Measurements from ENCODE around the gene LCP1. TPM values are rescaled to one million over a fixed set of nuclear protein-coding genes. Genes with fewer than 3 reads are reported as not detected.

Gene LCP1
- total and polyA plus RNA-seq, 2 of the 13 experiments (the other 11 are each of a cell fraction or from before 2014, with no cell fraction given), result 1.6 TPM

GRCh38 chr13:46109451-46109850 is 72.5 kb downstream of the LCP1 start (continued):
- TF ChIP-seq ZNF354B (CRISPR knock-in tag; IDR thresholded peaks at IDR 0.05) (no peak), KDM5A (IDR thresholded peaks at IDR 0.05; ENCODE audit: borderline replicate concordance, low read length) (peak; percentile 23; the same call in 1 of the 2 replicates), HOXA9 (CRISPR knock-in tag; IDR thresholded peaks at IDR 0.05; ENCODE audit: borderline replicate concordance) (no peak), JARID2 (CRISPR knock-in tag; IDR thresholded peaks at IDR 0.05; ENCODE audit: insufficient replicate concordance) (no peak), BRCA1 (CRISPR knock-in tag; IDR thresholded peaks at IDR 0.05) (no peak), ZNF230 (CRISPR knock-in tag; IDR thresholded peaks at IDR 0.05) (peak; percentile 69; the same call in 1 of the 2 replicates), HOXA5 (CRISPR knock-in tag; IDR thresholded peaks at IDR 0.05) (peak; percentile 81; the same call in 1 of the 2 replicates), ZNF660 (CRISPR knock-in tag; IDR thresholded peaks at IDR 0.05; ENCODE audit: borderline replicate concordance, low read depth) (no peak), ETV6 (CRISPR knock-in tag; conservative IDR thresholded peaks at IDR 0.05) (no peak), ZNF598 (CRISPR knock-in tag; IDR thresholded peaks at IDR 0.05; ENCODE audit: borderline replicate concordance) (no peak), ZNF274 (CRISPR knock-in tag; IDR thresholded peaks at IDR 0.05) (no peak), ATM (IDR thresholded peaks at IDR 0.05; ENCODE audit: borderline replicate concordance) (no peak), ZNF30 (CRISPR knock-in tag; IDR thresholded peaks at IDR 0.05) (no peak), ZNF496 (CRISPR knock-in tag; IDR thresholded peaks at IDR 0.05; ENCODE audit: insufficient replicate concordance) (no peak), CHCHD3 (CRISPR knock-in tag; IDR thresholded peaks at IDR 0.05) (no peak), BORCS8-MEF2B (CRISPR knock-in tag; IDR thresholded peaks at IDR 0.05) (no peak), NCOR1 (IDR thresholded peaks at IDR 0.05; ENCODE audit: borderline replicate concordance, low read length) (peak; percentile 79; the same call in 1 of the 2 replicates), DR1 (CRISPR knock-in tag; IDR thresholded peaks at IDR 0.05) (no peak), SMC3 (IDR thresholded peaks at IDR 0.05; ENCODE audit: low read length) (no peak; the same call in 1 of the 2 replicates), SCMH1 (CRISPR knock-in tag; IDR thresholded peaks at IDR 0.05; ENCODE audit: borderline replicate concordance) (no peak), ZNF7 (CRISPR knock-in tag; IDR thresholded peaks at IDR 0.05) (no peak), HIVEP1 (CRISPR knock-in tag; IDR thresholded peaks at IDR 0.05) (no peak), SNRNP70 (IDR thresholded peaks at IDR 0.05; ENCODE audit: low read depth, low read length) (no peak), GATAD1 (CRISPR knock-in tag; IDR thresholded peaks at IDR 0.05) (peak; percentile 38; the same call in 1 of the 2 replicates)
- TF ChIP-seq, protein P1, sequence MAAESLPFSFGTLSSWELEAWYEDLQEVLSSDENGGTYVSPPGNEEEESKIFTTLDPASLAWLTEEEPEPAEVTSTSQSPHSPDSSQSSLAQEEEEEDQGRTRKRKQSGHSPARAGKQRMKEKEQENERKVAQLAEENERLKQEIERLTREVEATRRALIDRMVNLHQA (CRISPR knock-in tag; IDR thresholded peaks at IDR 0.05), result no peak
- TF ChIP-seq, protein P2, sequence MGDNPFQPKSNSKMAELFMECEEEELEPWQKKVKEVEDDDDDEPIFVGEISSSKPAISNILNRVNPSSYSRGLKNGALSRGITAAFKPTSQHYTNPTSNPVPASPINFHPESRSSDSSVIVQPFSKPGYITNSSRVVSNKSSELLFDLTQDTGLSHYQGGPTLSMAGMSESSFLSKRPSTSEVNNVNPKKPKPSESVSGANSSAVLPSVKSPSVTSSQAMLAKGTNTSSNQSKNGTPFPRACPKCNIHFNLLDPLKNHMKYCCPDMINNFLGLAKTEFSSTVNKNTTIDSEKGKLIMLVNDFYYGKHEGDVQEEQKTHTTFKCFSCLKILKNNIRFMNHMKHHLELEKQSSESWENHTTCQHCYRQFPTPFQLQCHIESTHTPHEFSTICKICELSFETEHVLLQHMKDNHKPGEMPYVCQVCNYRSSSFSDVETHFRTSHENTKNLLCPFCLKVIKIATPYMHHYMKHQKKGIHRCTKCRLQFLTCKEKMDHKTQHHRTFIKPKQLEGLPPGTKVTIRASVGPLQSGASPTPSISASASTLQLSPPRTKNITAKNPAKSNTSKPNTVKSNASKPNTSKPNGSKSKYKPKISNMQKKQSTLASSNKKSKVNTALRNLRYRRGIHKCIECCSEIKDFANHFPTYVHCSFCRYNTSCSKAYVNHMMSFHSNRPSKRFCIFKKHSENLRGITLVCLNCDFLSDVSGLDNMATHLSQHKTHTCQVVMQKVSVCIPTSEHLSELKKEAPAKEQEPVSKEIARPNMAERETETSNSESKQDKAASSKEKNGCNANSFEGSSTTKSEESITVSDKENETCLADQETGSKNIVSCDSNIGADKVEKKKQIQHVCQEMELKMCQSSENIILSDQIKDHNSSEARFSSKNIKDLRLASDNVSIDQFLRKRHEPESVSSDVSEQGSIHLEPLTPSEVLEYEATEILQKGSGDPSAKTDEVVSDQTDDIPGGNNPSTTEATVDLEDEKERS (CRISPR knock-in tag; IDR thresholded peaks at IDR 0.05), result peak; percentile 50; the same call in 1 of the 2 replicates
- TF ChIP-seq, protein P3, sequence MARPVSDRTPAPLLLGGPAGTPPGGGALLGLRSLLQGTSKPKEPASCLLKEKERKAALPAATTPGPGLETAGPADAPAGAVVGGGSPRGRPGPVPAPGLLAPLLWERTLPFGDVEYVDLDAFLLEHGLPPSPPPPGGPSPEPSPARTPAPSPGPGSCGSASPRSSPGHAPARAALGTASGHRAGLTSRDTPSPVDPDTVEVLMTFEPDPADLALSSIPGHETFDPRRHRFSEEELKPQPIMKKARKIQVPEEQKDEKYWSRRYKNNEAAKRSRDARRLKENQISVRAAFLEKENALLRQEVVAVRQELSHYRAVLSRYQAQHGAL (CRISPR knock-in tag; IDR thresholded peaks at IDR 0.05; ENCODE audit: not compliant biosample characterization), result no peak
- TF ChIP-seq, protein P4, sequence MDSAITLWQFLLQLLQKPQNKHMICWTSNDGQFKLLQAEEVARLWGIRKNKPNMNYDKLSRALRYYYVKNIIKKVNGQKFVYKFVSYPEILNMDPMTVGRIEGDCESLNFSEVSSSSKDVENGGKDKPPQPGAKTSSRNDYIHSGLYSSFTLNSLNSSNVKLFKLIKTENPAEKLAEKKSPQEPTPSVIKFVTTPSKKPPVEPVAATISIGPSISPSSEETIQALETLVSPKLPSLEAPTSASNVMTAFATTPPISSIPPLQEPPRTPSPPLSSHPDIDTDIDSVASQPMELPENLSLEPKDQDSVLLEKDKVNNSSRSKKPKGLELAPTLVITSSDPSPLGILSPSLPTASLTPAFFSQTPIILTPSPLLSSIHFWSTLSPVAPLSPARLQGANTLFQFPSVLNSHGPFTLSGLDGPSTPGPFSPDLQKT (CRISPR knock-in tag; IDR thresholded peaks at IDR 0.05; ENCODE audit: borderline replicate concordance), result no peak
